A549 (cell line): ENCODE data around the gene CEP128. TPM values are rescaled to one million over a fixed set of nuclear protein-coding genes. Genes with fewer than 3 reads are reported as not detected.

Experiments
- ATAC-seq, 2 experiments: fragments of 200-7000 bp in 1 of 2; fragments of >200 bp in 1 of 2; cut with Nextera tagmentation in 1 of 2; cut with Tn5 transposase in 1 of 2; 3 replicates each; pipeline versions ENCODE4 v1.8.0 to v1.9.1; 2018 to 2020; ENCODE audit warnings: mild to moderate bottlenecking in 1 of 2, moderate library complexity in 1 of 2
- CTCF ChIA-PET: fragments of 300-600 bp; sonication (Branson Sonifier 250); formaldehyde crosslinking; extraction: SDS; loops from one replicate; lab custom pipeline; 2021; ENCODE audit warnings: antibody characterized with exemption, inconsistent platforms; lab: Yijun Ruan, JAX
- POLR2A ChIA-PET: fragments of 350-600 bp; formaldehyde crosslinking; extraction: SDS; loops from one replicate; lab custom pipeline; 2021; ENCODE audit warnings: antibody characterized with exemption, inconsistent platforms; lab: Yijun Ruan, JAX
- DNase-seq, 2 experiments: peaks; one replicate each; pipeline versions ENCODE4 v3.0.0 to v3.0.0-alpha.2; 2011 to 2016; ENCODE audit warnings: low read depth in 1 of 2, low spot score in 1 of 2
- FAIRE-seq: peaks from 2 replicates; lab custom pipeline; 2011; peaks lifted over from hg19 to GRCh38; lab: Jason Lieb, UNC
- H3K27ac ChIP-seq, 2 experiments: fragments of >200 bp; sonication (Bioruptor Twin); formaldehyde crosslinking; 3 replicates each; pipeline ENCODE4 v1.5.1; 2016 to 2017
- H3K4me1 ChIP-seq: fragments of >200 bp; sonication (Bioruptor Twin); formaldehyde crosslinking; 3 replicates; pipeline ENCODE4 v1.6.1; 2016
- H3K4me2 ChIP-seq: fragments of >200 bp; sonication (Bioruptor Twin); formaldehyde crosslinking; 3 replicates; pipeline ENCODE4 v1.6.1; 2016
- H3K4me3 ChIP-seq: fragments of >200 bp; sonication (Bioruptor Twin); formaldehyde crosslinking; 3 replicates; pipeline ENCODE4 v1.5.1; 2016
- H3K9me3 ChIP-seq: fragments of >200 bp; sonication (Bioruptor Twin); formaldehyde crosslinking; 3 replicates; pipeline ENCODE4 v1.6.1; 2016
- CBX2 ChIP-seq: fragments of 200-600 bp; sonication (generic); IDR thresholded peaks from 2 replicates; pipeline ENCODE4 v1.6.1; 2016; ENCODE audit warnings: low read depth, mild to moderate bottlenecking, borderline replicate concordance
- CHD2 ChIP-seq: fragments of 150-350 bp; IDR thresholded peaks from 2 replicates; pipeline ENCODE4 v1.6.1; 2014; ENCODE audit warnings: low read length; ENCODE audit not compliant: partially characterized antibody
- EHF ChIP-seq: fragments of 250-450 bp; sonication (Bioruptor Pico); IDR thresholded peaks from 2 replicates; pipeline ENCODE4 v1.5.0; 2020; ENCODE audit warnings: mild to moderate bottlenecking
- HEYL ChIP-seq: fragments of 250-450 bp; sonication (Bioruptor Pico); IDR thresholded peaks from 2 replicates; pipeline ENCODE4 v1.8.0; 2021; ENCODE audit warnings: mild to moderate bottlenecking, moderate library complexity
- MAFK ChIP-seq: fragments of 450-650 bp; IDR thresholded peaks from 2 replicates; pipeline ENCODE4 v1.6.1; 2014; ENCODE audit not compliant: partially characterized antibody
- MYC ChIP-seq: IDR thresholded peaks from 2 replicates; pipeline ENCODE4 v1.6.1; 2012; ENCODE audit warnings: mild to moderate bottlenecking, inconsistent platforms, low read length, improper control_type of control experiment, borderline replicate concordance
- NFE2L2 ChIP-seq: fragments of 150-350 bp; conservative IDR thresholded peaks from 2 replicates; pipeline ENCODE4 v1.6.1; 2014; ENCODE audit warnings: low read length
- NR3C1 ChIP-seq: fragments of >200 bp; sonication (Bioruptor Twin); formaldehyde crosslinking; IDR thresholded peaks from 3 replicates; pipeline ENCODE4 v1.6.1; 2017
- RARB ChIP-seq: fragments of 250-450 bp; sonication (Bioruptor Pico); IDR thresholded peaks from 2 replicates; pipeline ENCODE4 v1.8.0; 2021; ENCODE audit warnings: mild to moderate bottlenecking, moderate library complexity
- RNF2 ChIP-seq: fragments of 200-600 bp; sonication (generic); IDR thresholded peaks from 2 replicates; pipeline ENCODE4 v1.6.1; 2016; ENCODE audit warnings: low read depth, mild to moderate bottlenecking, antibody characterized with exemption, moderate library complexity, borderline replicate concordance
- TP53 ChIP-seq: fragments of 250-450 bp; sonication (Bioruptor Pico); IDR thresholded peaks from 2 replicates; pipeline ENCODE4 v1.5.0; 2021; ENCODE audit warnings: mild to moderate bottlenecking, moderate library complexity
- ZC3H11A ChIP-seq: fragments of 450-650 bp; IDR thresholded peaks from 2 replicates; pipeline ENCODE4 v1.6.1; 2014; ENCODE audit warnings: antibody characterized with exemption, mild to moderate bottlenecking
- WGBS: methylation state at CpG from one replicate; pipeline ENCODE4 v1.1.6; 2017; ENCODE audit errors: missing lambda C conversion rate; 5-methylcytosine and 5-hydroxymethylcytosine counted together
- polyA plus RNA-seq, 4 experiments: library from polyadenylated mRNA; depleted of rRNA in 3 of 4; stranded (reverse); fragments of >200 nt; fragmentation: RNase III in 1 of 4; extraction: RNeasy Plus Mini Kit Qiagen cat#74134 plus additional on column Dnase treatment in 1 of 4; gene quantifications; 2 replicates in 3 of 4; 3 replicates in 1 of 4; pipeline ENCODE4 v1.2.3, GENCODE V29; 2011 to 2017
- TF ChIP-seq, protein P1 (sequence below): fragments of 450-650 bp; IDR thresholded peaks from 2 replicates; pipeline ENCODE4 v1.6.1; 2014; ENCODE audit warnings: antibody characterized with exemption
- TF ChIP-seq, protein P2 (sequence below): fragments of >200 bp; sonication (Bioruptor Twin); formaldehyde crosslinking; IDR thresholded peaks from 3 replicates; pipeline ENCODE4 v1.5.1; 2016
- TF ChIP-seq, protein P3 (sequence below): fragments of 250-450 bp; sonication (Bioruptor Pico); IDR thresholded peaks from 2 replicates; pipeline ENCODE4 v1.5.0; 2021; ENCODE audit warnings: mild to moderate bottlenecking, moderate library complexity, borderline replicate concordance
- TF ChIP-seq, protein P4 (sequence below): IDR thresholded peaks from 2 replicates; pipeline ENCODE4 v1.6.1; 2012; ENCODE audit warnings: low read depth, borderline replicate concordance

Gene CEP128
- polyA plus RNA-seq, 2 of the 4 experiments (the other 2 are of a cell fraction), result 5.8 to 7.0 TPM

DNA sequence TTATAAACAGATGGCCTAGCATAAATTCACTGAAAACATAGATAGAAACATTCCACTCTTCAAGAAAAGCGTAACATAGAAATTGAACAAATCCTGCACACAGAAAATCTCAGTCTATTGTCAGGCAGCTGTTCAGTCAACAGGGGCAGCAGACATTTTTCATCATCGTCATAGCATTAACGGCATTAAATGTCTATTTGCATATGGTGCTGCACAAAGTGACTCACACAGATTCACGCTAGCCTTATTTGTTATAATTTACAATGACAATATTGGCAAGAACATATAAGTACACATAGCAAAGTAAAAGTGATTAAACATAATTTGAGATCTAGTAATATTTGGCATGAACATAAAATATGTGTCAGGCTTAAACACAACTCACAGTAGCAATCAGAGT lies 95.7 kb downstream of the CEP128 start:
- H3K4me1 ChIP-seq, result peaks cover 17% of the 10 kb centered on the region
- H3K4me3 ChIP-seq, result no peak overlapping the region
- FAIRE-seq (no peak), ATAC-seq (no peak), DNase-seq (no peak)
- no peaks in the 10 kb centered on the region; the same call in 2 of the 3 replicates for H3K9me3 ChIP-seq
- ChIA-PET POLR2A (no interaction called here), CTCF (interaction anchor here (0.6 to 2.1 kb wide), 4 partner anchors 630 to 789 kb away, joined by 3 to 11 read pairs (median 4); no protein-coding TSS in a partner anchor)
- no peak overlapping the region for H3K27ac ChIP-seq
- TF ChIP-seq, protein P1, sequence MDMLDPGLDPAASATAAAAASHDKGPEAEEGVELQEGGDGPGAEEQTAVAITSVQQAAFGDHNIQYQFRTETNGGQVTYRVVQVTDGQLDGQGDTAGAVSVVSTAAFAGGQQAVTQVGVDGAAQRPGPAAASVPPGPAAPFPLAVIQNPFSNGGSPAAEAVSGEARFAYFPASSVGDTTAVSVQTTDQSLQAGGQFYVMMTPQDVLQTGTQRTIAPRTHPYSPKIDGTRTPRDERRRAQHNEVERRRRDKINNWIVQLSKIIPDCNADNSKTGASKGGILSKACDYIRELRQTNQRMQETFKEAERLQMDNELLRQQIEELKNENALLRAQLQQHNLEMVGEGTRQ, result no peak
- TF ChIP-seq, protein P2, sequence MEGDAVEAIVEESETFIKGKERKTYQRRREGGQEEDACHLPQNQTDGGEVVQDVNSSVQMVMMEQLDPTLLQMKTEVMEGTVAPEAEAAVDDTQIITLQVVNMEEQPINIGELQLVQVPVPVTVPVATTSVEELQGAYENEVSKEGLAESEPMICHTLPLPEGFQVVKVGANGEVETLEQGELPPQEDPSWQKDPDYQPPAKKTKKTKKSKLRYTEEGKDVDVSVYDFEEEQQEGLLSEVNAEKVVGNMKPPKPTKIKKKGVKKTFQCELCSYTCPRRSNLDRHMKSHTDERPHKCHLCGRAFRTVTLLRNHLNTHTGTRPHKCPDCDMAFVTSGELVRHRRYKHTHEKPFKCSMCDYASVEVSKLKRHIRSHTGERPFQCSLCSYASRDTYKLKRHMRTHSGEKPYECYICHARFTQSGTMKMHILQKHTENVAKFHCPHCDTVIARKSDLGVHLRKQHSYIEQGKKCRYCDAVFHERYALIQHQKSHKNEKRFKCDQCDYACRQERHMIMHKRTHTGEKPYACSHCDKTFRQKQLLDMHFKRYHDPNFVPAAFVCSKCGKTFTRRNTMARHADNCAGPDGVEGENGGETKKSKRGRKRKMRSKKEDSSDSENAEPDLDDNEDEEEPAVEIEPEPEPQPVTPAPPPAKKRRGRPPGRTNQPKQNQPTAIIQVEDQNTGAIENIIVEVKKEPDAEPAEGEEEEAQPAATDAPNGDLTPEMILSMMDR, result no peak
- no peak for TF ChIP-seq ZC3H11A
- WGBS, result 94% methylated on average over 4 of the region's 4 CpGs
- H3K4me2 ChIP-seq, result no peak overlapping the region

DNA sequence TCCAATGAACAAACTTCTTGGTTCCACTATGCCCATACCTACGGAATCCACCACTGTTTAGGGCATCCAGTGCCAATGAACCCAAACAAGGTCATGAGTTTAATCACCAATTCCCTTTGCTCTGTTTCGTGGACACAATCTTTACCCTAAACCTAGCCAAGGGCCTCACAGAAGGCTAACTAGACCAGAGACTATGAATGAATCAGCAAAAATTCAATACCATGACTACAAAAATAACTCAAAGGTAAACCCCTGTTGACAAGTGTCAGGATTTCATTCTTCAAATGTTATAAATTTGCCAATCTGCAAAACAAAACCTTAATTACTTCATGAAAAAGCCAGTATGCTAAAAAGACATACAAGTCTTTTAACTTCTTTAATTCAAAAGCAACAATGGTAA lies 96.7 kb downstream of the CEP128 start:
- Histone ChIP-seq H3K4me3 (no peak overlapping the region), H3K9me3 (no peaks in the 10 kb centered on the region; the same call in 2 of the 3 replicates), H3K4me2 (no peak overlapping the region)
- FAIRE-seq (no peak), DNase-seq (no peak)
- ChIA-PET POLR2A (no interaction called here), CTCF (interaction anchor here (1.4 kb wide), 1 partner anchor 789 kb away, joined by 6 read pairs; no protein-coding TSS in a partner anchor)
- TF ChIP-seq RARB (CRISPR knock-in tag), result no peak
- no peak for TF ChIP-seq CBX2
- TF ChIP-seq MAFK, result peak; percentile 68
- TF ChIP-seq NFE2L2, result 0 out of 2 replicates have a peak, but pooled peaks have one; percentile 28
- TF ChIP-seq, all 56 proteins: peak for 2
- Histone ChIP-seq H3K27ac (peak overlapping the region; percentile 22 to 48; a peak in 3 of 6 replicates), H3K4me1 (peaks cover 10% of the 10 kb centered on the region)
- ATAC-seq, result no peak
- 62% methylated on average over 2 of the region's 2 CpGs for WGBS

DNA sequence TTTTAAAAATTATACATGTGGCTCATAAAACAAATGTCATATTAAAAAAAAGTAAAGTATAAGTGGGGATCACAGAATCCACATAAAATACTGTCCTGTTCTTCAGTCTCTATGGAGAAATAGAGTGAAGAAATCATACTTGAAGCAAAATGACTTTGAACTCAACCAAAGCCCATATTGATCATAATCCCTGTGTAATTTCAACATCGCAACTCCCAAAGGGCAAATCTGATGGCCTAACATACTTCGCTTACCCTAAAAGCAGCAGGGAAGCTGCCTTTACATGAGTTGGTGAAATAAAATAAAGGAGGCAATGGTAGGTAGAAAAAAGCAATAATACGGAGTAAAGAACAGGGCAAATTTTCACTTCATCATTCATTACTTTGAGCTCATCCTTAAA lies 101.8 kb downstream of the CEP128 start:
- no peak overlapping the region for H3K4me2 ChIP-seq
- no peak overlapping the region for H3K27ac ChIP-seq
- no peak overlapping the region for H3K4me3 ChIP-seq
- H3K9me3 ChIP-seq, result no peaks in the 10 kb centered on the region; the same call in 2 of the 3 replicates
- ATAC-seq, result no peak
- no peak for DNase-seq
- ChIA-PET POLR2A (no interaction called here), CTCF (interaction anchor here (1.2 kb wide), 1 partner anchor 784 kb away, joined by 4 read pairs; no protein-coding TSS in a partner anchor)
- 0 out of 3 replicates have a peak, but pooled peaks cover 2% of the 10 kb centered on the region for H3K4me1 ChIP-seq
- WGBS, result 68% methylated on average over 3 of the region's 3 CpGs
- TF ChIP-seq RARB (CRISPR knock-in tag), result no peak
- TF ChIP-seq, all 56 proteins: peak for 0
- no peak for FAIRE-seq

DNA sequence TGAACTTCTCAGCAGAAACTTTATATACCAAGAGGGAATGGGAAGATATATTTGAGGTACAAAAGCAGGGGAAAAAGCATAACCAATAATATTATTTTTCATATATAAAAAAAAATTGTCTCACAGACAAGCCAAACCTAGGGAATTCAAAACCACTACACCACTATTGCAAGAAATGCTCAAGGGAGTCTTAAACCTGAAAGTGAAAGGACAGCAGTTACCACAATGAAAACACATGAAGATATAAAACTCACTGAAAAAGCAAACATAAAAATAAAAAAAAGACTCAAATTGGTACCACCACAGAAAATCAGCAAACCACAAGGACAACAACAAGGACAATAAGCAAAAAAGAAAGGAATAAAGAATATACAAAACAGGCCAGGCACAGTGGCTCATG lies 131.9 kb downstream of the CEP128 start:
- Histone ChIP-seq H3K4me2 (no peak overlapping the region), H3K9me3 (no peaks in the 10 kb centered on the region)
- POLR2A ChIA-PET, result no interaction called here
- CTCF ChIA-PET, result no interaction called here
- DNase-seq (no peak), FAIRE-seq (no peak)
- TF ChIP-seq, protein P3, sequence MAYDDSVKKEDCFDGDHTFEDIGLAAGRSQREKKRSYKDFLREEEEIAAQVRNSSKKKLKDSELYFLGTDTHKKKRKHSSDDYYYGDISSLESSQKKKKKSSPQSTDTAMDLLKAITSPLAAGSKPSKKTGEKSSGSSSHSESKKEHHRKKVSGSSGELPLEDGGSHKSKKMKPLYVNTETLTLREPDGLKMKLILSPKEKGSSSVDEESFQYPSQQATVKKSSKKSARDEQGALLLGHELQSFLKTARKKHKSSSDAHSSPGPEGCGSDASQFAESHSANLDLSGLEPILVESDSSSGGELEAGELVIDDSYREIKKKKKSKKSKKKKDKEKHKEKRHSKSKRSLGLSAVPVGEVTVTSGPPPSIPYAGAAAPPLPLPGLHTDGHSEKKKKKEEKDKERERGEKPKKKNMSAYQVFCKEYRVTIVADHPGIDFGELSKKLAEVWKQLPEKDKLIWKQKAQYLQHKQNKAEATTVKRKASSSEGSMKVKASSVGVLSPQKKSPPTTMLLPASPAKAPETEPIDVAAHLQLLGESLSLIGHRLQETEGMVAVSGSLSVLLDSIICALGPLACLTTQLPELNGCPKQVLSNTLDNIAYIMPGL, result no peak
- TF ChIP-seq CHD2 (no peak), HEYL (CRISPR knock-in tag) (no peak), MYC (no peak), CBX2 (no peak), NR3C1 (no peak), EHF (CRISPR knock-in tag) (no peak), TP53 (CRISPR knock-in tag) (no peak), RNF2 (no peak)
- TF ChIP-seq, protein P4, sequence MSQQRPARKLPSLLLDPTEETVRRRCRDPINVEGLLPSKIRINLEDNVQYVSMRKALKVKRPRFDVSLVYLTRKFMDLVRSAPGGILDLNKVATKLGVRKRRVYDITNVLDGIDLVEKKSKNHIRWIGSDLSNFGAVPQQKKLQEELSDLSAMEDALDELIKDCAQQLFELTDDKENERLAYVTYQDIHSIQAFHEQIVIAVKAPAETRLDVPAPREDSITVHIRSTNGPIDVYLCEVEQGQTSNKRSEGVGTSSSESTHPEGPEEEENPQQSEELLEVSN, result no peak
- TF ChIP-seq, all 56 proteins: peak for 0
- Histone ChIP-seq H3K27ac (no peak overlapping the region), H3K4me1 (peaks cover 6% of the 10 kb centered on the region; the same call in 1 of the 3 replicates), H3K4me3 (no peak overlapping the region)
- no peak for ATAC-seq
